ENCODE data around the gene CLCN4.

CLCN4 gene

DNA sequence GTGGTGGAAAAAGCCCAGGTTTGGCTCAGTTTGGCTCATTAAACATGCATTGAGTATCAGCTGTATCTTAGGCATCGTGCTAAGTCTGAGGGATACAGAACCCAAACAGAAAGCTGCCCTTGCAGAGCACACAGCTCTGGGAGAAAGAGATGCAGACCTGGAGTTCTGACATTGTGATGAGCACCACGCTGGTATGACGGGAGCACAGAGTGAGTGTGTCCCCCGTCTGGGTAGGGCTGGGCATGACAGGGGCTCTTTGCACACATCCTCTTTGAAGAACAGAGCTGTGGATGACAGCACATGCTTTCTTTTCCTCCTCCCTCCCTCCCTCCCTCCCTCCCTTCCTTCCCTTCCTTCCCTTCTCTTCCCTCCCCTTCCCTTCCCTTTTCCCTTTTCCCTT lies 52.2 kb downstream of the CLCN4 start:
- in situ Hi-C loops (cut with MboI; ENCODE audit: low sequenced_read_pairs, unreplicated experiment): no loop called here
- TF ChIP-seq, protein P1, sequence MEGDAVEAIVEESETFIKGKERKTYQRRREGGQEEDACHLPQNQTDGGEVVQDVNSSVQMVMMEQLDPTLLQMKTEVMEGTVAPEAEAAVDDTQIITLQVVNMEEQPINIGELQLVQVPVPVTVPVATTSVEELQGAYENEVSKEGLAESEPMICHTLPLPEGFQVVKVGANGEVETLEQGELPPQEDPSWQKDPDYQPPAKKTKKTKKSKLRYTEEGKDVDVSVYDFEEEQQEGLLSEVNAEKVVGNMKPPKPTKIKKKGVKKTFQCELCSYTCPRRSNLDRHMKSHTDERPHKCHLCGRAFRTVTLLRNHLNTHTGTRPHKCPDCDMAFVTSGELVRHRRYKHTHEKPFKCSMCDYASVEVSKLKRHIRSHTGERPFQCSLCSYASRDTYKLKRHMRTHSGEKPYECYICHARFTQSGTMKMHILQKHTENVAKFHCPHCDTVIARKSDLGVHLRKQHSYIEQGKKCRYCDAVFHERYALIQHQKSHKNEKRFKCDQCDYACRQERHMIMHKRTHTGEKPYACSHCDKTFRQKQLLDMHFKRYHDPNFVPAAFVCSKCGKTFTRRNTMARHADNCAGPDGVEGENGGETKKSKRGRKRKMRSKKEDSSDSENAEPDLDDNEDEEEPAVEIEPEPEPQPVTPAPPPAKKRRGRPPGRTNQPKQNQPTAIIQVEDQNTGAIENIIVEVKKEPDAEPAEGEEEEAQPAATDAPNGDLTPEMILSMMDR (IDR thresholded peaks at IDR 0.05; ENCODE audit: borderline replicate concordance, control extremely low read depth, extremely low read depth, insufficient read depth, missing control alignments): no peak
- no peak for DNase-seq (ENCODE audit: low spot score)

DNA sequence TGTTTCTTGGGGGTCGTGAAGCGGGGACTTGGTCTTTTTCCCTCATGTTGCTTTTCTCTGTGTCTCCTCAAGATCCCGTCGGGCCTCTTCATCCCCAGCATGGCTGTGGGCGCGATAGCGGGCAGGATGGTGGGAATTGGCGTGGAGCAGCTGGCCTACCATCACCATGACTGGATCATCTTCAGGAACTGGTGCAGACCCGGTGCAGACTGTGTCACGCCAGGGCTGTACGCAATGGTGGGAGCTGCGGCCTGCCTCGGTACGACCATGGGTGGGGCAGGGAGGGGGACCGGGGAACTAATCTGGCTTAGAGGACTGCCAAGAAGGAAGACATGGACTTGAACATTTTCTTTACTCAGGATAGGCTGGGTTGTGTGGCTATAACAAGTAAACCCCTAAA lies 55.6 kb downstream of the CLCN4 start:
- TF ChIP-seq, protein P1 (IDR thresholded peaks at IDR 0.05; ENCODE audit: borderline replicate concordance, control extremely low read depth, extremely low read depth, insufficient read depth, missing control alignments): no peak
- DNase-seq (ENCODE audit: low spot score): no peak
- in situ Hi-C loops (cut with MboI; ENCODE audit: low sequenced_read_pairs, unreplicated experiment): no loop called here

DNA sequence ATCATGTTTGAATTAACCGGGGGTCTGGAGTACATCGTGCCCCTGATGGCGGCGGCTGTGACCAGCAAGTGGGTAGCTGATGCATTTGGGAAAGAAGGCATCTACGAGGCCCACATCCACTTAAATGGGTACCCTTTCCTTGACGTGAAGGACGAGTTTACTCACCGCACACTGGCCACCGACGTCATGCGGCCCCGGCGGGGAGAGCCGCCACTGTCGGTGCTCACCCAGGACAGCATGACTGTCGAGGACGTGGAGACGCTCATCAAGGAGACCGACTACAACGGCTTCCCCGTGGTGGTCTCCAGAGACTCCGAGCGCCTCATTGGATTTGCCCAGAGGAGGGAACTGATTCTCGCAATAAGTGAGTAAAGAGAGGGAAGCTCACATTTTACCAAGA lies 56.9 kb downstream of the CLCN4 start:
- in situ Hi-C loops (cut with MboI; ENCODE audit: low sequenced_read_pairs, unreplicated experiment): no loop called here
- TF ChIP-seq, protein P1 (IDR thresholded peaks at IDR 0.05; ENCODE audit: borderline replicate concordance, control extremely low read depth, extremely low read depth, insufficient read depth, missing control alignments): no peak
- DNase-seq (ENCODE audit: low spot score): no peak

DNA sequence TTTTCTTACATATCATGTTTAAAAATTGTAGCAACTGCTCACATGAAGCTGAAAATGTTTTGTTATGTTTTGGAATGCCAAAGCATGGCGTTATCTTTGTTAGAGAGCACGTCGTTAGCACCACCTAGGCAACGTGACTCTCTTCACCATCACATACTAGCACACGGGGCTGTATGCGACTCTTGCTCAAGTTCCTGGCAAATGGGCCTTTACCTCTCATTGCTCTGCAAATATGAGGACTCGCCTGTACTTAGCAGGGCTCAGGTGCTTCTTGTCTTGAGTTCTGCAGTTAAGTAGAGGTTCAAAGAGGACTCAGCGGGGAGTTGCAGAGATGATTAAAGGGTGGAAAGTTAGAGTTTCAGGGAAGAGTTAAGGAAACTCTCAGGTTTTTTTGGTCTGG lies 59.4 kb downstream of the CLCN4 start:
- in situ Hi-C loops (cut with MboI; ENCODE audit: low sequenced_read_pairs, unreplicated experiment): no loop called here
- TF ChIP-seq, protein P1 (IDR thresholded peaks at IDR 0.05; ENCODE audit: borderline replicate concordance, control extremely low read depth, extremely low read depth, insufficient read depth, missing control alignments): no peak
- no peak for DNase-seq (ENCODE audit: low spot score)

DNA sequence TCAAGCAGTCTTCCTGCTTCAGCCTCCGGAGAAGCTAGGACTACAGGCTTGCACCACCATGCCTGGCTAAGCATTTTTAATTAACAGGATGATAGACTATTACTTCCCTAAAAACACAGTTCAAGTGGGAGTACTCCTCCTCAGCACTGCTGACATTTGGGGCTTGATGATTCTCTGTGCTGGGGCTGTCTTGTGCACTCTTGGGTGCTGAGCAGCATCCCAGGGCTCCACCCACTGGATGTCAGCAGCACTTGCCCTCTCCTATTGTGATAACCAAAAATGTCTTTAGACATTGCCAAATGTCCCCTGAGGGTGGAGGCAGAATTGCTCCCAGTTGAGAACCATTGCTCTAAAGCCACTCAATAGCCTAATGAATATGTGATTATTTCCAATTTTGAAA lies 60.4 kb downstream of the CLCN4 start:
- no peak for DNase-seq (ENCODE audit: low spot score)
- in situ Hi-C loops (cut with MboI; ENCODE audit: low sequenced_read_pairs, unreplicated experiment): no loop called here

DNA sequence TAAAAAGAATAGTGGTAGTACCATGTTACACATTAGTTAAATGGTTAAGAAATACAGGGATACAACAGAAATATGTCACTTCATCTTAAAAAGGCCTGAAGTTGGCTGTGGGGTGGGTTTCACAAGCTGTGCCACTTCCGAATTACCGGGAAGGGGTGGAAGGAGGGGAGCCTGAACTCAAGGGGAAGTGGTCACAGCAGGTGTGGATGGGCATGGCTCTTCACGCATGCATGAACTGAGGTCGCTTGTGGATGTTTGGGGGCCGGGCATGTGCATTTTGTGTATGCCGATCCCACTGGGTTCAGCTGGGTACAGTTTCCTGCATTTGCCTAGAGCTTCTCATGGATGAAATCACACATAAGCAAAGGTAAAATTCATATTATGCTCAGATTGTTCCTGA lies 64.9 kb downstream of the CLCN4 start:
- TF ChIP-seq, protein P1 (IDR thresholded peaks at IDR 0.05; ENCODE audit: borderline replicate concordance, control extremely low read depth, extremely low read depth, insufficient read depth, missing control alignments): no peak
- in situ Hi-C loops (cut with MboI; ENCODE audit: low sequenced_read_pairs, unreplicated experiment): no loop called here
- no peak for DNase-seq (ENCODE audit: low spot score)

More for the DNA sequence above, 60.4 kb downstream of the CLCN4 start:
- TF ChIP-seq, protein P1 (IDR thresholded peaks at IDR 0.05; ENCODE audit: borderline replicate concordance, control extremely low read depth, extremely low read depth, insufficient read depth, missing control alignments): no peak

DNA sequence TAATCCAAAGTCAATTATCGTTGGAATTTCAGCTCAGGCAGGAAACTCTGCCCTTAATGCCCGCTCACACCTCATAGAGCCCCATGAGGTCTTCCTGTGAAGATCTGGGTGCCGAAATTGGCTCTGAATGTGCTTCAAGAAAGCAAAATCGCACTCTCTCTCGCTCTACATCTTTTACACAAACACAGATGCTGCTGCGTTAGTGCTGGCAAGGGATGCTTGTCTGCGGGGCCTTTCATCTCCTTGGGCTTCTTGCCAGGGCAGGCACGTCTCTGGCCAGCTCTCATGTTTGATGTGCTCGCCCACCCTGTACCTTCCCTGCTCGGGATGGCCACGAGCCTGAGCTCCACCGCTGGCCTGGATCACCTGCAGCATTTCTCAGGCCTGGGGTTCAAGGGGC lies 66.5 kb downstream of the CLCN4 start:
- no peak for DNase-seq (ENCODE audit: low spot score)
- TF ChIP-seq, protein P1 (IDR thresholded peaks at IDR 0.05; ENCODE audit: borderline replicate concordance, control extremely low read depth, extremely low read depth, insufficient read depth, missing control alignments): no peak
- in situ Hi-C loops (cut with MboI; ENCODE audit: low sequenced_read_pairs, unreplicated experiment): no loop called here
